ENCODE data around the gene THADA.
"Not testable (repeated sequence)": the region's sequence is repeated elsewhere in the genome, so short reads cannot be mapped to it uniquely, and the experiment has no call there.

The THADA gene

DNA sequence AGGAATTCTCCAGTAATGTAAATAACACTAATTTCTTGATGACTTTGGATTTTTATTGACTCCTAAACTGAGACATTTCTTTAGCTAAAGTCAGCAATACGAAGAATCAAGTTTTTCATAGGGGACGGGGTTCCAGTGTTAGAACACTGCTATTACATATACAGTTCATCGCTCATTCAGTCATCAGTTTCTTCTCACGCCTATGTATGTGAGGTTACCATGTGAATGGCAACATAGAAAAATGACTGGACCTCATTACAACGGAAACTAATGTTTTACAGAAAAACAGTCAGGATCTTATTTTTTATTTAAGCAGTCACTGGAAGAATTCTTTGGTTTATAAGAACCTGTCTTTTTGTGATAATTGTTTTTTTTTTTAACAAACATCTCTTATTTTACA, 56.4 kb downstream of the THADA start:
- DNase-seq (ENCODE audit: low read depth in 2 of 2): no peak

DNA sequence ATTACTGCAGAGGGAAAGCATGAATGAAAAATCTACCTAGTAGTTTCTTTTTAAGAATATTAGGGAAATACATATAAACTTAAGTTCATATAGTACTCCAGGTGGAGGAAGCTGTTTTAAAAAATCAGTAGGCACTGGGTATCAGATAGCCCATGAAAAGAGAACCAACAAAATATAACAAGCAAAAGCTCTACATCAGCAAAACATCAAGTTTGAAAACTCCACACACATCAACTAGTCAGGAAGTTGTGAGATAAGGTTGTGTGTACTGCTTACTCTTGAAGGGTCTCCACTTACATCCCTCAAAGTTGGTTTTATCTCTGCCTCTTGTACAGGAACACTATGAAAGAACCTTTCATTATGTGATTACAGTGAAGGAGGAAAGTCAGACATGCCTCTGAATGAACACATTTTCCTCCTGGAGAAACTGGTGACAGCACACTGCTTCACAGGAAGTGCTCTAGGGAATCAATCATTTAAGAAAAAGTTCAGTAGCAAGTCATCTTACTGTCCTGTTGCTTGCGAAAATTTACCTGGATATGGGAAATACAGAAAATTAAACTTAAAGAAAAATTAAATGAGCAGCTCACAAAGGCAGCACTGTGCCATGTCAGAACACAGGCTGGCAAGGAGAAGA, 57.7 kb downstream of the THADA start:
- DNase-seq (ENCODE audit: low read depth in 2 of 2): no peak

DNA sequence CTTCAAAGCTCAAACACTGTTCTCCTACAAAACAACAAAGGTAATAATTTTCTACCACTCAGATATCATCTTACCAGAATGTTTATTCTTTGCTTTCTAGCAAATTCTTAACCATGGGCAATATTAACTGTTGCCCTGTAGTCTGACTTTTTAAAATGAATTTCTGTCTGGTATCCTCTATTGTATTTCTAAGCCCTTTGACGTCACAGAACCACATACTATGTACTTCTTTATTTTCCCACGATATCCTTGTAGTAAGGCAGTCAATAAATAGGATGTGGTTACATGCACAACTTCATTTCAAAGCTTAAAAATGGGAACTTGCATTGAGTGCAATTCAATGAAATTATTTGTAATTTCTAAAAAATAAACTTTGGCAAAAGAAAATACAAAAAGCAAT, 58.7 kb downstream of the THADA start:
- DNase-seq (ENCODE audit: low read depth in 2 of 2): no peak

DNA sequence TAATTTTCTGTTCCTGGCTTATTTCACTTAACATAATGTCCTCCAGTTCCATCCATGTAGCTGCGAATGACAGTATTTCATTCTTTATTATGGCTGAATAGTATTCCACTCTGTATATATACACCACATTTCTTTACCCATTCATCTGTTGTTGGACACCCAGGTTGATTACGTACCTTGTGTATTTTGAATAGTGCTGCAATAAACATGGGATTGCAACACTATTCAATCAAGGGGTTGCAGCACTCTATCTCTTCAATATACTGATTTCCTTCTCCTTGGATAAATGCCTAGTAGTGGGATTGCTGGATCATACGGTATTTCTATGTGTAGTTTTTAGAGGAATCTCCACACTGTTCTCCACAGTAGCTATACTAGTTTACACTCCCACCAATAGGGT, 61.3 kb downstream of the THADA start:
- no peak for DNase-seq (ENCODE audit: low read depth in 2 of 2)

DNA sequence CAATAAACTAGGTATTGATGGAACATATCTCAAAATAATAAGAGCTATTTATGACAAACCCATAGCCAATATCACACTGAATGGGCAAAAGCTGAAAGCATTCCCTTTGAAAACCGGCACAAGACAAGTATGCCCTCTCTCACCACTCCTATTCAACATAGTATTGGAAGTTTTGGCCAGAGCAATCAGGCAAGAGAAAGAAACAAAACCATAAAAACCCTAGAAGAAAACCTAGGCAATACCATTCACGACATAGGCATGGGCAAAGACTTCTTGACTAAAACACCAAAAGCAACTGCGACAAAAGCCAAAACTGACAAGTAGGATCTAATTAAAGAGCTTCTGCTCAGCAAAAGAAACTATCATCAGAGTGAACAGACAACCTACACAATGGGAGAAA, 63.3 kb downstream of the THADA start:
- not testable (repeated sequence) for DNase-seq (ENCODE audit: low read depth in 2 of 2)

DNA sequence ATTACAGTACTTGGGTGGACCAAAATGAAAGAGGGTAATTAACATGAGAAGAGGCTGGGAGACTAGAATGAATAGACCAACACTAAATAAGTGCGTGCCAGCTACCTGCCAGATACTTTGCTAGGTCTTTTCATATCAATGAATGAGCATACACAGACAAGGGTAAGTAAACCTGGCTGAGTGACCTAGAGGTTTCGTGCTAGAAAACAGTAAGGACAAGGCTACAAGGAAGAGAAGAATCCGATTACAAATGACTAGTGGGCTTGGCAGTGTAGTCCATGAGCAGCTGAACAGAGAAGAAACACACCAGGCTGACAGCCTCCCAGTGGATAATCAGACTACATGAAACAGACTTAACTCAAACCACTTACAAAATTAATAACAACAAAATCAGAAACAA, 64.6 kb downstream of the THADA start:
- no peak for DNase-seq (ENCODE audit: low read depth in 2 of 2)

DNA sequence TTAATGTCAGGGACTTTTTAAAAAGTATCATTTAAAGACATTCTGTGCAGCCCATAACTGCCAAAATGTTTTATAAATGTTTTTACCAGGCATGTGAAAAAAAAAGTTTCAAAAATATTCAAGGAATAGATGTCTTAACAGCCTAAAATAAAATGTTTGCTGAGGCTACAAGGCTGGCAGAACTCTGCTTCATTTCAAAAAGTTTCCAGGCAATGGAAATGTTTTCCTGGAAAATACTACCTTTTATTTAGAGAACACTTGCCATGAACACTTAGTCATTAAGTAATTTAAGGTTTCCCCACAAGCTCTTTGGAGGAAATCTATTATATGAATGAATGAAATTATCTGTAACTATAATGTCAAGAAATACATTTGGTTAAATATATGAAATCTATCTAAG, 68.8 kb downstream of the THADA start:
- DNase-seq (ENCODE audit: low read depth in 2 of 2): no peak

DNA sequence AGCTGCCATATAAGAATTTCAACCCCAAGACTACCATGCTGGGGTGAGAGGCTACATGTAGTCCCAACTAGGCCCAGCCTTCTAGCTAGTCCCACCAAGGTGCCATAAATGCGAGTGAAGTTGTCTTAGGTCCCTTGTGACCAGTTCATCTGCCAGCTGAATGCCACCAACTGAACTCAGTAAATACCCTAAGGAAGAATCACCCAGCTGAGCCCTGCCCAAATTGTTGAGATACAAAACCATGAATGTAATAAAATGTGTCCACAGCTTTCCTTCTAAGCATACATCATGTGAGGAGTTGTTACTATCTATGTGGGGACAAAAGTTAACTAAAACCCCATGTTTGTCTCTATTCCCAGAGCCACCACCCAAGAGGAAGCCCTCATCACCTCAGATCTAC, 70.3 kb downstream of the THADA start:
- no peak for DNase-seq (ENCODE audit: low read depth in 2 of 2)

DNA sequence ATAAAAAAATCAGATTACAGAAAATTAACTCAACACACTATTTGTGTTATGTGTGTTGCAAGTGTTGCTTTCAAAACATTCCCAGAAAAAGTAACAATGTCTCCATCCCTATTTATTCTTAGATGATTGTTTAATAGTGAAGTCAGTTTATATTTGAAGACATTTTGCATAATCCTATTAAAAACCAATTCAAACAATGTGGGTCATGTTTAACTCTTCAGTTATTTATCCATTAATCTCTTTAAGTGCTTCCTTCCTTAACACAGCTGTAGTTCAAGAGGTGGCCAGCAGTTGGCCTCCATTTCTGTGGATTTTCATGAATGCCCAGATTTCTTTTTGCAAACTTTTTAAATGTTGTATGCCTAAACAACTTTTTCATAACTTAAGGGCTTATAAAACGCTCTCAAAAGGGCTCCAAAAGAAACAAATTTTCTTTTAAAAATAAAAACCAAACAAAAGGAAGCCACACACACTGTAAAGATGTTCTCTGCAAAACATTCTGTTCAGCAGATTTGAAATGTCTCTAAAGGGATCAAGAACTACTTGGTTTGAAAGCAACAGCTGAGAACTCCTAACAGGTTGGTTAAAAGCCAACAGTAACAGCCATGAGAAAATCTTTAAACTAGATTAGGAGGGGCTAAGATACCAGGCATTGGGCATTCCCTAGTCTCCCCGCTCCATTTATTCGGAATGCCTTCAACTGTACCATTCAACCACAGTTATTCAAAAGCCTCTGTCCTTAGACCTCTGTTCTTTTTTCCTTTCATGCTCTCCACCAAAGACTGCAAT, 71.5 kb downstream of the THADA start:
- DNase-seq (ENCODE audit: low read depth in 2 of 2): no peak

DNA sequence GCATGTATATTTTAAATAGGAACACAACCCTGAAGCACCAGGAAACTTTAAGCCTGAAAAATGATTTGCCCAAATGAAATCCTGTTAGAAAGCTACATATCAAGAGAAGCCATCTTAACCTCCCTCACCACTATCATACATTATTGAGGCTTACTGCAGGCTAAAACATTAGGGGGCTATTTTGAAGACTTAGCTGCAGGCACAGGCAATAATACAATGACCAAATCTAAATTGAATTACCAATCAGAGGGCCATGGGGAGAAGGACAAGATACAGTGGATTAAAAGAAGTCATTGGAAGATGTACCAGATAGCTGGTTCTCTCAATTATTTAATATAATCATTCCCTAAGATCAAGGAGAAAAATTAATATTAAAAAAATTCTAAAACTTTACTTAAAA, 73.7 kb downstream of the THADA start:
- DNase-seq (ENCODE audit: low read depth in 2 of 2): no peak

DNA sequence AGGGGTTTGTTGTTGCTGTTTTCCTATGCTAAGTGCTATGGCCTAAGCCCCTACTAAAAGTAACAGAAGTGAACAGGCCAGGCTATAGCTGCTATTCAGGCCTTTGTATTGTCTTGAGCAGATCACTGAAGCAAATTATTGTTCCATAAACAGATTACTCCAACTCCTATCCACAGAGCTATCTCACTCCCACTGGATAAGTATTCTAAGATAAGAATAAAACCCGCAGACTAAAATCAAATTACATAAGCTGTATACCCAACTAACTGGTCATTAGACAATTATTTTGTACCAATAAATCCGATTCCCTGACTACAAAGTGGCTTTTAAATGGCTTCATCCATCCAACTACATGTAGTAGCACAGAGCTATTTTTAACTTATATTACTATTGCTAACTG, 74.3 kb downstream of the THADA start:
- DNase-seq (ENCODE audit: low read depth in 2 of 2): no peak

DNA sequence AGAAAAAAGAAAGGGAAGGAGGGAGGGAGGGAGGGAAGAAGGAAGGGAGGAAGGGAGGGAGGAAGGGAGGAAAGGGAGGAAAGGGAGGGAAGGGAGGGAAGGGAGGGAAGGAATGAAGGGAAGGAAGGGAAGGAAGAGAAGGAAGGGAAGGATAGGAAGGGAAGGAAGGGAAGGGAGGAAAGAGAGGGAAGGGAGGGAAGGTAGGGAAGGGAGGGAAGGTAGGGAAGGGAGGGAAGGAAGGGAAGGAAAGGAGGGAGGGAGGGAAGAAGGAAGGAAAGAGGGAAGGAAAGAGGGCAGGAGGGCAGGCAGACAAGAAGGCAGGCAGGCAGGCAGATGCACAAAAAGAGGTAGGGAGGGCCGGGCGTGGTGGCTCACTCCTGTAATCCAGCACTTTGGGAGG, 74.9 kb downstream of the THADA start:
- no peak for DNase-seq (ENCODE audit: low read depth in 2 of 2)

DNA sequence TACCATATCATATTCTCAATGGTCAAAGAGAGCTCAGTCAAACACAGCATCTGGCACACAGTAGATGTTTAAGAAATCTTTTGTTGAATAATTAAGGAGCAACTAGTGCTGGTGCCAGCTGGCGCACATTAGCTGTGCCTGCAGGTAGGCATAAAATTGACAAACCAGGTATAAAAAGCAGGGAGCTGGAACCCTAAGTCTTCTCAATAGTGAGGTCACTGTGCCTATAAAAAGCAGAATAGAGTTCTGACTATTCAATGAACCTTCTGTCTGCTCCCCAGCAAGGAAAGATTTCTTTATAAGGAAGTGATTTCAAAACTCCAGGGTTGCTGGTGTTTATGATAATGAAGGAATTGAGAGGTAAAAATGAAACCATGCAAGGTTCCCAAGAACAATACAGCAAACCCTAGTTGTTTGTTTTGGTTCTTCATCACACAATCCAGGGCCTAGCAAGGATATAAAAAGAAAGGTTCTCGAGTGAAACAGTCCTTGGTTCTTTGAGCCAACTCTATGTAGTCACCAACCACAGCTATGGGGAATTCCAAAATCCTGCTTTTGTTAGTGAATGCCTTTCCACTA, 76.1 kb downstream of the THADA start:
- DNase-seq (ENCODE audit: low read depth in 2 of 2): no peak

DNA sequence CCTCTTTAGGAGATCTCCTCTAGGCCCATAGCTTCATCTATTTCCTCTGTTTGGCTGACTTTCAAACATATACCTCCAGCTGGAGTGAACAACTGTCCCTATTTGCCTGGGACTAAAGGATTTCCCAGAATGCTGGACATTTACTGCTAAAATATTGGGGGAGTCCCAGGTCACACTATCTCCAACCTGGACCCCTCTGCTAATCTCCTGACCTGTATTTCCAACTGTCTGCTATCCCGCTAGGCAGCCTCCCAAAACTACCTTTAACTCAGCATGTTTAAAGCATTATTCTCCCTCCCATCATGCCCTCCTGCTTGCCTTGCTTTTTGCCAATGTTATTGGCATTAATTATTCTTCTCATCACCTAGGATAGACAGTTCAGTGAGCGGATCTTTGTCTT, 77.1 kb downstream of the THADA start:
- DNase-seq (ENCODE audit: low read depth in 2 of 2): no peak

DNA sequence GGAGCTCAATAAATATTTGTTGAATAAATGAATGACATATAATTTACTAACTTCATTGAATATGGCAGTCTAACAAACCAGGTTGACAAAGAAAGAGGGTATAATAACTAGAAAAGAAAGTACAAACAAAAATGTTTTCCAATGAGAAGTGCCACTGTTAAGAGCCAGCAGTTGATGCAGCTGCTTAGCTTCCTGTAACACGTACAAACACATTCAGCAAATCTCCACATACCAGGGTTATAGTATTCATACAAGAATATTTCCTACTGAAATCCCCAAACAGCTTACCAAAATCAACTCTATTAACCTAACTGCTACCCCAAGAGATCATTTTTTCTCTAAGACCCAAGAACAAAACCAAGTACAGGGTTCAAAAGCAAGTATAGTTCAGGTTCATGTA, 77.7 kb downstream of the THADA start:
- no peak for DNase-seq (ENCODE audit: low read depth in 2 of 2)

DNA sequence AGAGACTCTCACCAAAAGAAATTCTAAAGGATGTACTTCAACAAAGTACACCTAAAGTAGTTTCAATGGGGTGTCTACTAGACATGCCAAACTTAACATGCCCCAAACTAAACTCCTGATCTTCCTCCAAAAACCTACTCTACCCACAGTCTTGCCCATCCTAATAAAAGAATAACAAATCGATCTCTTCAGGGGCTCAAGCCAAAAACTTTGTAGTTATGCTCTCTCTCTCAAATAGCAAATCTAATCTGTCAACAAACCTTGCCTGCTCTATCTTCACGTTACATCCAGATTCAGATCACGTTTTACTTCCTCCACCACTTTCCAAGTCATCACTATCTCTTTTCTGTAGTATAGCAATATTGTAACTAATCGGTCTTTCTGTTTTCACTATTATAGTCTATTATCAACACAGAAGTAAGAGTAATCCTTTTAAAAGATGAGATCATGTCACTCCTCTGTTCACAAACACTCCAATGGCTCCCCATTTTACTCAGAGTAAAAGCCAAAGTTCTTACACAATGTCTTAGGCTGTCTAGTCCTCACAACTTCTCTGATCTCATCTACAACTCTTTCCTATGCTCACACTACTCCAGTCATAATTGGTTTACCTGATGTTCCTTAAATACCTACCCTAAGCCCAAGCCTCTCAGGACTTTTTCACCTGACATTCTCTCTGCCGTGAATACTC, 79.9 kb downstream of the THADA start:
- no peak for DNase-seq (ENCODE audit: low read depth in 2 of 2)

DNA sequence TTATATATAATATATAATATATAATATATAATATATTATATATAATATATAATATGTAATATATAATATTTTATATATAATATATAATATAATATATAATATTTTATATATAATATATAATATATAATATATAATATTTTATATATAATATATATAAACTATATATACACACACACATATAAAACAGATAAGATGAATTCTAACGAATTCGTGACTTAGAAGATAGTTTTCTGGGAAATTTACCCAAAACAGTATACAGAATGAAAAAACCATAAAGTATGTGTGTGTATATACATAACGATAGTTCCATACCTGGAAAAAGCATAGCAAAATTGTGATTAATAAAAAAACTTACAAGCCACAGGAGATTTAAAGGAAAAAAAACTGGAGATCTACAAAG, 80.6 kb downstream of the THADA start:
- DNase-seq (ENCODE audit: low read depth in 2 of 2): no peak

DNA sequence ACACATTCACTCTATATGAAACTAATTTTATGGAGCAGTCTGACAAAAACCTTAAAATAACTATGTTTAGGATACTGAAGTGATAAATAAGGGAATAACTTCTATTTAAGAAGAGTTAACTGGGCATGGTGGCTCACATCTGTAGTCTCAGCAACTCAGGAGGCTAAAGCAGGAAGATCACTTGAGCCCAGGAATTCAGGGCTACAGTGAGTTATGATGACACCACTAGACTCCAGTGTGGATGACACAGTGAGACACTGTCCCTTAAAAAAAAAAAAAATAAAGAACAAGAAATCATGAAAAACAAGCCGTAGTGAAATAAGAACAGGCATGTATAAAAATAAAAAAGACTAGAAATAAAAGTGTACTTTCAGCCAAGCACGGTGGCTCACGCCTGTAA, 82.0 kb downstream of the THADA start:
- no peak for DNase-seq (ENCODE audit: low read depth in 2 of 2)

DNA sequence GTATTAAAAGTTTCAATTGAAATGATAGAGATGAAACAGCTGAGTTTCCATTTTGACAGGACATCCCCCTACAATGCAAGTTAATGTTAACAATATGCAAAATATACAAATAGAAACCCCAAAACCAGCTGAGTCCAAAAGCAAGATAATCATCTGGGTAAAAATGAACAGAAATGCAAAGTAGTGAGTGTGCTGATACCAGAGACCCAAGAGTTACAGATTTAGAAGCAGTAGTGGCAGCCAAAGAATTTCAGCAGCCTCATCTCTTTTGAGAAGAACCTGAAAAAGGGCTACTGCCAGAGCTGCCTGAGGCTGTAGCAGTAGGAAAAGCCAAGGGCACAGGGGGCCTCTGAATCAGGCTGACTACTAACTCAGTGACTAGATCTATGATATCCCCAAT, 82.6 kb downstream of the THADA start:
- DNase-seq (ENCODE audit: low read depth in 2 of 2): no peak

DNA sequence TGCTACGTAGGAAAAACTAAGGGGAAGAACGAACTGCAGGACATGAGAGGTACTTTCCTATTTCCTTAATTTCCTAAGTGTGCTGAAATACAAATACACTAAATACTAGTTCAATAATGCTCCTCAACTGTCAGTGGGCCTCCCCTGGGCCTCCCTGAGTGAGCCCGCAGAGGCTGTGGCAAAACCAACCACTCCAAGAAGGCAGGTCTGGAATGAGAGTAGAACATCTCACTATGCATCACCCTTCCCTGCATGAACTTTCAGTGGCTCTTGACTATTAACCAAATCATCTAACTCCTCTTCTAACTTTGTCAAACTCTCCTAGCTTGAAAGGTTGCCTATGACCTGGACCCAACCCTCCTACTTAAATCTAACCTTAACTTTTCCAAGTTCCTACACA, 84.6 kb downstream of the THADA start:
- no peak for DNase-seq (ENCODE audit: low read depth in 2 of 2)

DNA sequence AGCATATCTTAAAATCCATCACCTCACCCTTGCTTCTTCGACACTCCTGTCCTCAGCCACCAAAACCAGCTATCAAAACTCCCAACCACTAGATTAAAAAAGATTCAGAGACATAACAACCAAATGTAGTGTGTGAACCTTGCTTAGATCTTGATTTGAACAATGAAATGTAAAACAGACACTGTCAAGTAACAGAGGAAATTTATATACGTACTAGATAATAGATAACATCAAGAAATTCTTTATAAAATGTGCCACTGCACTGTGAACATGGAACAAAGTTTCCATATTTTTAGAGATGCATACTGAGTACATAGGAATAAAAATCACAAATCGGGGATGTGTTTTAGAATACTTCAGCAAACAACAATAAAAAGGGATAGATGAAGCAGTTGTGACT, 86.0 kb downstream of the THADA start:
- DNase-seq (ENCODE audit: low read depth in 2 of 2): no peak

DNA sequence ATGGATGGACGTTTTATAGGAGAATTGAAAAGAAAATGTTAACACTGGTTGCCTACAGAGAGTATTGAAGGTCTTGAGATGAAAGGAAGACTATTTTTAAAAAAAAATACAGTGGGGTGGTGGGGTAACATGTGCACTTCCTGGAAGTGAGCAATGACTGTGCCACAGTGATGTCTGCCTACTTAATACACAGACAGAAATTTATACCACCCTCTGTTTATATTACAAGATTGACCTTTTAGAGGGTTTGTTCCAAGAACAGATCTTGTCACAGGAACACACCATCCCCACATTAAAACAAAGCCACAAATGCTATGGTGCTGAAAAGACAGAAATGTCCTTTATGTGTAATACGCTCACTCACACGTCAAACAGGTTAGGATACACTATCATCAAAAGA, 87.6 kb downstream of the THADA start:
- DNase-seq (ENCODE audit: low read depth in 2 of 2): no peak

DNA sequence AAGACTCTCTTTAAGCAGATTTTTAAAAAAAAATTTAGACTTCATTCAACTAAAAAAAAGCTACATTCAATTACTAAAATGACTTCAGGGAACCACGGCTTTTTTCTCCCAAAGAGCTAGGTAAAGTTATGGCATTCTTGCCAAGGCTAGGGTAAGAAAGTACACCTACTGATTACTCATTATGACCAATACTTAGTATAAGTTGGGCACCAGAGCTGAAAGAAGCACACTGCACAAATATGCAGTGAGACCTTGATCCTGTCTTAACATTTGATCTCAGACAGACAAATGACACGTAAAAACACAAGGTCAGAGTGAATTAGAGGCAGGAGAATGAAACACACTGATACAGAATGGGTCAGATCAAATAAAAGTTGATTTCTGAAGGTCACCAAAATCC, 88.7 kb downstream of the THADA start:
- no peak for DNase-seq (ENCODE audit: low read depth in 2 of 2)

Measured in stimulated activated CD4-positive, alpha-beta T cell treated with anti-CD3 and anti-CD28 coated beads, Interleukin-15, amount 100 ng/mL, for 48 hours (primary cell).